ENCODE measurements around the gene CIZ1. TPM values are rescaled to one million over a fixed set of nuclear protein-coding genes. Genes with fewer than 3 reads are reported as not detected.

The CIZ1 gene
- total RNA-seq (2022; extraction: Qiagen RNA extraction): 65.3 to 106 TPM (median 101 TPM) in 5 replicates

GRCh38 chr9:128191406-128192046 is at the start of gene CIZ1:
Gene CIZ1, minus strand, starts transcription at chr9:128191572. Its CDS starts 715 bp downstream, at chr9:128190857.

GRCh38 chr9:128203024-128203706 is 11.8 kb upstream of the CIZ1 start, which contains the start of gene DNM1:
Gene DNM1, plus strand, starts transcription at chr9:128203379. Its CDS starts 92 bp downstream, at chr9:128203471.

GRCh38 chr9:128159784-128160602 is 31.4 kb downstream of the CIZ1 start, which contains the start of gene BBLN:
Gene BBLN, plus strand, starts transcription at chr9:128160265. Its CDS starts 143 bp downstream, at chr9:128160408.

GRCh38 chr9:128149001-128149701 is 42.2 kb downstream of the CIZ1 start, which contains the start of gene LCN2:
Gene LCN2, plus strand, starts transcription at chr9:128149453. Its CDS starts 73 bp downstream, at chr9:128149526.

GRCh38 chr9:128127568-128127989 is 63.8 kb downstream of the CIZ1 start, which contains the start of gene PTGES2:
Gene PTGES2, minus strand, starts transcription at chr9:128127729. Its CDS starts 12 bp downstream, at chr9:128127717.

Other genes starting within 250 kb of the CIZ1 start
- 32.2 to 51.9 TPM (median 43.0 TPM) in 5 replicates for gene EEIG1, start 210.6 kb downstream of the CIZ1 start, total RNA-seq (2022; extraction: Qiagen RNA extraction)
- gene NAIF1, start 124.3 kb downstream of the CIZ1 start, total RNA-seq (2022; extraction: Qiagen RNA extraction): 4.9 to 8.2 TPM (median 7.3 TPM) in 5 replicates
- 7.0 to 8.3 TPM (median 7.7 TPM) in 5 replicates for gene SLC25A25, start 123.3 kb downstream of the CIZ1 start, total RNA-seq (2022; extraction: Qiagen RNA extraction)
- 72.5 to 107 TPM (median 99.1 TPM) in 5 replicates for gene PTGES2, start 63.8 kb downstream of the CIZ1 start, total RNA-seq (2022; extraction: Qiagen RNA extraction)
- gene LCN2, start 42.1 kb downstream of the CIZ1 start, total RNA-seq (2022; extraction: Qiagen RNA extraction): 2.8 to 7.2 TPM (median 3.2 TPM) in 5 replicates
- gene BBLN, start 31.3 kb downstream of the CIZ1 start, total RNA-seq (2022; extraction: Qiagen RNA extraction): 37.1 to 68.4 TPM (median 58.2 TPM) in 5 replicates
- 62.4 to 106 TPM (median 95.8 TPM) in 5 replicates for gene DNM1, start 11.8 kb upstream of the CIZ1 start, total RNA-seq (2022; extraction: Qiagen RNA extraction)
- 32.7 to 51.6 TPM (median 49.0 TPM) in 5 replicates for gene GOLGA2, start 84.4 kb upstream of the CIZ1 start, total RNA-seq (2022; extraction: Qiagen RNA extraction)
- gene SWI5, start 84.7 kb upstream of the CIZ1 start, total RNA-seq (2022; extraction: Qiagen RNA extraction): 40.0 to 45.3 TPM (median 42.0 TPM) in 5 replicates
- 37.3 to 48.1 TPM (median 45.7 TPM) in 5 replicates for gene TRUB2, start 130.9 kb upstream of the CIZ1 start, total RNA-seq (2022; extraction: Qiagen RNA extraction)
- gene COQ4, start 131.3 kb upstream of the CIZ1 start, total RNA-seq (2022; extraction: Qiagen RNA extraction): 52.3 to 62.0 TPM (median 59.4 TPM) in 5 replicates
- gene SLC27A4, start 149.0 kb upstream of the CIZ1 start, total RNA-seq (2022; extraction: Qiagen RNA extraction): 30.9 to 49.0 TPM (median 46.0 TPM) in 5 replicates
- 65.0 to 80.0 TPM (median 77.2 TPM) in 5 replicates for gene URM1, start 179.8 kb upstream of the CIZ1 start, total RNA-seq (2022; extraction: Qiagen RNA extraction)
- 32.0 to 41.9 TPM (median 36.3 TPM) in 5 replicates for gene CERCAM, start 229.3 kb upstream of the CIZ1 start, total RNA-seq (2022; extraction: Qiagen RNA extraction)